T-helper 1 cell (primary cell): Measurements from ENCODE around the gene ZNF512B.
"Not testable (repeated sequence)": the region's sequence is repeated elsewhere in the genome, so short reads cannot be mapped to it uniquely, and the experiment has no call there.

ENCODE experiments used
- DNase-seq, 5 donors: peaks; one replicate each; pipeline ENCODE4 v3.0.0-alpha.2; 2012 to 2020
- total RNA-seq, 4 donors: gene quantifications; one replicate each; lab custom pipeline; 2026; lab: John Stamatoyannopoulos, UW

Gene ZNF512B, protein sequence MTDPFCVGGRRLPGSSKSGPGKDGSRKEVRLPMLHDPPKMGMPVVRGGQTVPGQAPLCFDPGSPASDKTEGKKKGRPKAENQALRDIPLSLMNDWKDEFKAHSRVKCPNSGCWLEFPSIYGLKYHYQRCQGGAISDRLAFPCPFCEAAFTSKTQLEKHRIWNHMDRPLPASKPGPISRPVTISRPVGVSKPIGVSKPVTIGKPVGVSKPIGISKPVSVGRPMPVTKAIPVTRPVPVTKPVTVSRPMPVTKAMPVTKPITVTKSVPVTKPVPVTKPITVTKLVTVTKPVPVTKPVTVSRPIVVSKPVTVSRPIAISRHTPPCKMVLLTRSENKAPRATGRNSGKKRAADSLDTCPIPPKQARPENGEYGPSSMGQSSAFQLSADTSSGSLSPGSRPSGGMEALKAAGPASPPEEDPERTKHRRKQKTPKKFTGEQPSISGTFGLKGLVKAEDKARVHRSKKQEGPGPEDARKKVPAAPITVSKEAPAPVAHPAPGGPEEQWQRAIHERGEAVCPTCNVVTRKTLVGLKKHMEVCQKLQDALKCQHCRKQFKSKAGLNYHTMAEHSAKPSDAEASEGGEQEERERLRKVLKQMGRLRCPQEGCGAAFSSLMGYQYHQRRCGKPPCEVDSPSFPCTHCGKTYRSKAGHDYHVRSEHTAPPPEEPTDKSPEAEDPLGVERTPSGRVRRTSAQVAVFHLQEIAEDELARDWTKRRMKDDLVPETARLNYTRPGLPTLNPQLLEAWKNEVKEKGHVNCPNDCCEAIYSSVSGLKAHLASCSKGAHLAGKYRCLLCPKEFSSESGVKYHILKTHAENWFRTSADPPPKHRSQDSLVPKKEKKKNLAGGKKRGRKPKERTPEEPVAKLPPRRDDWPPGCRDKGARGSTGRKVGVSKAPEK
- total RNA-seq: 38.8 to 57.5 (median 46.3) reads per million in 4 donors

DNA sequence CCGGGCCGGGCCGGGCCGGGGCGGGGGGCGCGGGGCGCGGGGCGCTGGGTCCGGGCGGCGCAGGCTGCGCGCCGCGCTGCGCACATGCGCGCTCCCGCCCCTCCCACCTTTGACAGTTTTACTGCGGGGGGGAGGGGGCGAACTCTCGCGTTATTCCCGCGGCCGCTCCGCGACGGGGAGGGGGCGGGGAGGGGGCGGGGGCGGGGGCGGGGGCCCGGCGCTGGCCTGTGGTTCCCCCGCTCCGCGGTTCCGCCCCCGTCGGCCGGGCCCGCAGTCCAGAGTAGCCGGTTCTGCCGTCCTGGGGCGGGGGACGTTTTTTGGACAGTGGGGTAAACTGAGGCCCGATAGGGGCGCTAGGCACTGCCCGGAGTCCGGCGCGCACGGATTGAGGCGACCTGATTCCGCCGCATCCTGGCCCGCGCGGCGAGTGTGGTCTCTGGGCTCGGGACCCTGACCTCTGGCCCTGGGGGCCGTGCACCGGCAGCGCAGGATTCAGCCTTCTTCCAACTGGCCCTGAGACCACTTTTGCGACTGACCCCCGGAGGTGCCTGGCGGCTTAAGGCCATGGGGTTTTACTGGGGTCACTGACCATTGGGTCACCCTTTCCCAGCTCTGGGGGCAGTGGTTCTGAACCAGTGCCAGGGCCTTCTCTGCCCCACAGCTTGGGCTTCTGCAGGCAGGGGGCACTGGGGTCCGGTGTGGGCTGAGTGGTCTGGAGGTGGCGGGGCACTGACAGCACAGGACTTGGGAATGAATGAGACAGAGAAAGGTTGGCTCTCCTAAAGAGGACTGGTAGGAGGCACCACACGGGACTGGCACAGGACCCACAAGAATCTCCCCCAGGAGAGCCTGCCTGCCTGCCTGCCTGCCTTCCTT, at the start of gene ZNF512B:
TSS of gene ZNF512B (minus strand) at position 93 of the 876 bp plus-strand sequence. CDS start 1,980 bp downstream, outside the sequence.
- peak in 4 of 5 donors; percentile 37 to 65 (median 58) for DNase-seq

DNA sequence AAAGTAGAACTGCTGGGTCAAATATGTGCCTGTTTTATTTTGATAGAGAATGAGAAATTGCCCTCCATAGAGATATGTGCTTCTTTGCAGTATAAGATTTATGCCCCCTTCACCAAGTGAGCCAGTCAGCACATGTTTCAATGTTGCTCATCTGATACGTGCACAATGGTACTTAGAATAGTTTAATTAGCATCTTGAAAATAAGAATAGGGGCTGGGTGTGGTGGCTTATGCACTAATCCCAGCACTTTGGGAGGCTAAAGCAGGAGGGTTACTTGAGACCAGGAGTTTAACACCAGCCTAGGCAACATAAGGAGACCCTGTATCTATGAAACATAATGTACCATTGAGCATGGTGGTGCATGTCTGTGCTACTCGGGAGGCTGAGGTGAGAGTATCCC, 45.9 kb upstream of the ZNF512B start:
- no peak for DNase-seq

DNA sequence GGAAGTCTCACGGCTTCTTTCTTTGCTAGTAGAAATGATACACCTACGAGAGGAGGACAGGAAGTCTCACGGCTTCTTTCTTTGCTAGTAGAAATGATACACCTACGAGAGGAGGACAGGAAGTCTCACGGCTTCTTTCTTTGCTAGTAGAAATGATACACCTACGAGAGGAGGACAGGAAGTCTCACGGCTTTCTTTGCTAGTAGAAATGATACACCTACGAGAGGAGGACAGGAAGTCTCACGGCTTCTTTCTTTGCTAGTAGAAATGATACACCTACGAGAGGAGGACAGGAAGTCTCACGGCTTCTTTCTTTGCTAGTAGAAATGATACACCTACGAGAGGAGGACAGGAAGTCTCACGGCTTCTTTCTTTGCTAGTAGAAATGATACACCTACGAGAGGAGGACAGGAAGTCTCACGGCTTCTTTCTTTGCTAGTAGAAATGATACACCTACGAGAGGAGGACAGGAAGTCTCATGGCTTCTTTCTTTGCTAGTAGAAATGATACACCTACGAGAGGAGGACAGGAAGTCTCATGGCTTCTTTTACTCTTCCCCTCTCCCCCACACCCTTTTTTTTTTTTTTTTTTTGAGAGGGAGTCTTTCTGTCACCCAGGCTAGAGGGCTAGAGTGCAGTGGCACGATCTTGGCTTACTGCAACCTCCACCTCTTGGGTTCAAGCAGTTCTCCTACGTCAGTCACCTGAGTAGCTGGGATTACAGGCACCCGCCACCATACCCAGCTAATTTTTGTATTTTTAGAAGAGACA, 42.8 kb upstream of the ZNF512B start:
- not testable (repeated sequence) for DNase-seq

- DNase-seq: no peak
Measured at GRCh38 chr20:64011366-64011779, 41.6 kb upstream of the ZNF512B start.

DNA sequence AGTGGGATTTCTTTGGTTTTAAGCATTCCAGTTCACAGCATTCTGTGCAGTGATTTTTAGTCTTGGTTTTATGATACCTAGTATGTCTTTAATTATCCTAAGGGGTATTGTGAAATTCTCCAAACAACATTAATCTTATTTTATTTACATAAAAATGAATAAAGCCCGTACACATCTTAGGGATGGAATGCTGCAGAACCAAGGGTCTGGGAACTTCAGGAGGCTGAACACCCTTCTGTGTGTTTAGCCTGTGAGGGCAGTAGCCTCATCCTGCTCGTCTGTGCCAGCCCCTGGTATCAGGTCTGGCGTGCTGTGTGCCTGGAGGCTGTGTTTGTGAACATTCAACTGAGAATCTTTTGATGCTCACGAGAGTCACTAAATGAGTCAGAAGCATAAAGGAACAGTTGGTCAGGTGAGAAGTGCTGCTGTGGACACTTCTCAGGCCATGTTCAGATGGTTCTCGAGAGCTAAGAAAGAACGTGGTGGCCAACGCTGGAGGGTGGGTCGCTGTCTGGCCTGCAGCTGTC, 41.0 kb upstream of the ZNF512B start:
- peak in 1 of 5 donors; percentile 30 for DNase-seq

GRCh38 chr20:64009811-64010387, 40.2 kb upstream of the ZNF512B start:
- no peak for DNase-seq

GRCh38 chr20:64006902-64007301, 37.2 kb upstream of the ZNF512B start:
- no peak for DNase-seq

- DNase-seq: no peak
Measured at GRCh38 chr20:64006490-64006889, 36.8 kb upstream of the ZNF512B start.

- no peak for DNase-seq
Measured at GRCh38 chr20:64005394-64005793, 35.7 kb upstream of the ZNF512B start.

DNA sequence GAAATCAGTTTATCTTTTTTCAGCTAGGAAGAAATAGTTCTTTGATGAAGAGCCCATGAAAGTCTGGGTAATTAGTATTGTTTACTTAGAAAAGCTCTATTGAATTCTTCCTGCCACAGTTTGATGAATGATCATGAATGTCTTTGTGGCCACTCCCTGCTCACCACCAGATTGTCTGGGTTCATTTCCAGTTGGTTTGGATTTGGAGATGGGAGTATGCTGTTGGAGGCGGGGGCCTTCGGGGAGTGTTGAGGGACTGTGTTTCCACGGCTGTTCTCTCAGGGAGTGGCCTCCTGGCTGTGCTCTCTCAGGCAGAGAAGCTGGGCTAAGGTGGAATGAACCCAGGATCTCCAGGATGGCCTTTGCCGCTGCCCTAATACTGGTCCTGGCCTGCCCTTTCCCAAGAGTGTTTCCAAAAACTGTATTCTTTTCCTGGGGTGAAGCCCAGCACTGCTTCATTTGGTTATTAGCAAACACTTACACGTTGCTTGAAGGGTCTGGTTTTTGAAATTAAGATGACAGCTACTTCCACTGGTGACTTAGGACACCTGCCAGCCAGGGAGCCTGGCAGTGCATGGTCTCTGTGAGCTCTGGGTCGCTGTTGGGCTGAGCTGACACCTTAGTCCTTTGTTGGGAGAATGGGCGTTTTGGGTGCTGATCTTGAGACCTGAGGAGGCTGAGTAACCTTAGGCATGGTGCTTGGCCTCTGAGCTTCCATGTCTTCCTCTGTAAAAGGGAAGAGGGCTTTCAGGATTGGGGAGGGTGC, 34.4 kb upstream of the ZNF512B start:
- no peak for DNase-seq

DNA sequence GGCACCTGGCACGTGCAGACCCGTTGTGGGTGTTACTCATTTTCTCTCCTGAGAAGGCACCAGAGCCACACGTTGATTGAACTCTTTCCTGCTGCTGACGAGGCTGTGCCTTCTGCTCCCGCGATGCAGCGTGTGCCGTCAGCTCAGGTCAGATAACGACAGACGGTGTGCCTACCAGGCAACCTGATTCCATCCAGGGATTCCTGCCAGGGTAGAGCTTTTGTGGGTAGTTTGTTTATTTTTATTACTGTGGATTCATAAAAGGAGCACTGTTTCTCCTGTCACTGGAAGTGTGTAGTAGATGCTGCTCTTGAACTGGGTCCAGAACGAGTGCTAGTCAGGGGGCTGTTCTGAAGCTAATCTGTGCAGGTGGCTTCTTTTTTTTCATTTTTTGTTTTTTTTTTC, 31.9 kb upstream of the ZNF512B start:
- DNase-seq: no peak

GRCh38 chr20:64000906-64001305, 31.2 kb upstream of the ZNF512B start:
- DNase-seq: no peak

- DNase-seq: no peak
Measured at GRCh38 chr20:63982937-63983336, 13.2 kb upstream of the ZNF512B start.

- DNase-seq: peak; percentile 90 to 97 (median 93)
Measured at GRCh38 chr20:63980806-63981728, 11.3 kb upstream of the ZNF512B start, which contains the start of gene PRPF6. Gene PRPF6 (plus strand): TSS chr20:63981132. CDS start chr20:63981246, 114 bp downstream.

DNA sequence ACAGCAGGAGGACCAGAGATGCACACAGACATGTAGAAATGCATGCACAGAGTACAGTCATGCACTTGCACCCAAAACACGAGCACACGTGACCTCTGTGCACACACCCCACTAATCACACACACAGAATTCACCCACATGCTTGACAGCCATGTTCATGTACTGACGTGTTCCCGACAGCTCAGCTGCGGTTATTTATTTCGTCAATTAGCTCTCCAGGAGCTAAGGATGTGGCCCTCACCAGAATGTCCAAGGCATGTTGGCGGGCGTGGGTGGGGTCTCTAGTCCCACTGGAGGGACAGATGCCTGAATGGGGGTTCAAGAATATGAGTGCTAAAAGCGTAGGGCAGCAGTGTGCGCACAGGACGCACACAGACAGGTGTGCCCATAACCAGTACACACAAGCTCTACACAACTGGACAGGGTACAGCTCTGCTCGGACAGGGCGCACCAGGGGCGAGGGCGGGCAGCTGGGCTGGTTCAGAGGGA, 10.6 kb upstream of the ZNF512B start:
- DNase-seq: peak in 1 of 5 donors; percentile 66

DNA sequence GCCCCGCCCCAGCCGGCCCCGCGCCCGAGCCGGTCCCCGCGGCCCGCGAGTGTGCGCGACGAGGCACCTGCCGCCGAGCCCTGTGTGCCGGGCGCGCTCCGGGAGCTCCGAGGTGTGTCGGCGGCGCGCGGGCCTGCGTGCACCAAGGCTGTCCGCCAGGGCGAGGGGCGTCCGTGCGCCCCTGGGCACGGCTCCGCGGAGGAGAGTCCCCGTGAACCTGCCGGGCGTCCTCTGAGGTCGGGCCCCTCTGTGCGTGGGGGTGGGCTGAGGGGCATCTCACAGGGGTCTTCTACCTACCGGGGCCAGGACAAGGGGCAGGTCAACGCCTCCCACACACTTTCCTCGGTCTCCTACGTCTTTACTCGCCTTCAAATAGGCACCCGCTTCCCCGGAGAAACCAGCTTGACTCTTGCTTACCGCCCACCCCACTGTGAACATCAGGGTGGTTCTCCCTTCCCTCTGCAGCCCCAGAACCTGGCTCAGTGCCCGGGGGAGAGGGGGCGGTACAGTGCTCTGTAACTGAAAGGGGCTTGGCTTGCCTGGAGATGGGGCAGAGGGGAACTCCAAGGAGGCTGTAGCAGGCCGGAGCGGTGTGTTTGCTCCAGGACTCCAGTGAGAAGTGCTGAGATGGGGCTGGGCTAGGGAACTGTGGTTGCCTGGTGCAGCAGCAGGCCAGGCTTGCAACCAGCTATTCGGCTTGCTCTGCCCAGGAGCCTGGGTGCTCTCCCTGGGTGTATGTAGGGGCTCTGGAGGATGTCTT, 10.0 kb upstream of the ZNF512B start, which contains the start of gene SAMD10:
TSS of gene SAMD10 (minus strand) at position 86 of the 760 bp plus-strand sequence. CDS start 175 bp downstream, outside the sequence.
- DNase-seq: peak; percentile 38 to 67 (median 49)

DNA sequence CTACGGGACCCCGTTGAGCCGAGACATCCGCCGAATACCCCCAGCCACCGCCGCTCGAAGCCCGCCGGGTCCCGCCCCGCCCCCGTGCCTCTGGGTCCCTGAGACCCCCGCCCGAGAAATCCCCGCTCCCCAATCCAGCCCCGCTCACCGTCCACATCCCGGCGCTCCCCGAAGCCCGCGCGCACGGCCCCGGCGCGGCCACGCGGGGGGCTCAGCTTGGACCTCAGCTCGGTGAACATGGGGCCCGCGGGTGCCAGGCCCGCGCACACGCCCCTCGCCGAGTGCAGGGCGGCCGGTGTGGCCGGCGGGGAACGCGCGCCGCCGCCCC, 9.5 kb upstream of the ZNF512B start:
- DNase-seq: no peak
